T-helper 22 cell (primary cell): ENCODE measurements around the gene PIGM.

Source experiments
- DNase-seq: peaks from one replicate; pipeline ENCODE4 v3.0.0-alpha.2; 2020; ENCODE audit warnings: low read depth

The PIGM gene

GRCh38 chr1:160022330-160023310, 9.2 kb downstream of the PIGM start:
- no peak for DNase-seq

- no peak for DNase-seq
Observed at GRCh38 chr1:160021376-160022074, 10.3 kb downstream of the PIGM start.

- no peak for DNase-seq
Observed at GRCh38 chr1:160020196-160020595, 11.6 kb downstream of the PIGM start.

- DNase-seq = no peak
Observed at GRCh38 chr1:160018900-160019299, 12.9 kb downstream of the PIGM start.

- no peak for DNase-seq
Observed at GRCh38 chr1:160018347-160018746, 13.4 kb downstream of the PIGM start.

DNA sequence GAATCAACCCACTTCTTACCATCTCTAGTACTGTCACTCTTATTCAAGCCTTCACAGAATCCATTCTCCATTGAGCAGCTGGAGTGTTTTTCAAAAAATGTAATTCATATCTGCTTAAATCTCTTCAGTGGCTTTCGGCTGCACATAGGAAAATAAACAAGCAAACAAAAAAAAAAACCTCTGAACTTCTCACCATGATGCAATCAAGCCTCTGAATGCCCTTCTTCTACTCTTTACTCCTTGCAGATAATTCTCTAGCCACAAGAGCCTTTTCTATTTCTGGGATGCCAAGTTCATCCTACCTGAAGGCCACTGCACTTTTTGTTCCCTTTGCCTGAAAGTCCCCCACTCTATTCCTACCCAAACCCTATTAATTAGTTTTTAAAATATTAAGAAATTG, 14.2 kb downstream of the PIGM start:
- DNase-seq = no peak

DNA sequence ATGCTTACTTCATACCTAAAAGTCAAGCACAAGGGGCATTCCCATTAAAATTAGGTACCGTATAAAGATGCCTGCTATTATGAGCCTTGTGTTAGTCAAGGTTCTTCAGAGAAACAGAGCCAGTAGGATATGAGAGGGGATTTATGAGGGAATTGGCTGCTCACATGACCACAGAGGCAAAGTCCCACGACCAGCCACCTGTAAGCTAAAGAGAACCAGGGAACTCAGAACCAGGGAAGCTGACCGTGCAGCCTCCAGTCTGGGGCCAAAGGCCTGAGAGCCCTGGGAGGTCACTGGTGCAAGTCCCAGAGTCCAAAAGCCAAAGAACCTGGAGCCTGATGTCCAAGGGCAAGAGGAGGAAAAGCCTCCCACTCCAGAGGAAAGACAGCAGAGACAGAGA, 20.0 kb downstream of the PIGM start:
- no peak for DNase-seq

DNA sequence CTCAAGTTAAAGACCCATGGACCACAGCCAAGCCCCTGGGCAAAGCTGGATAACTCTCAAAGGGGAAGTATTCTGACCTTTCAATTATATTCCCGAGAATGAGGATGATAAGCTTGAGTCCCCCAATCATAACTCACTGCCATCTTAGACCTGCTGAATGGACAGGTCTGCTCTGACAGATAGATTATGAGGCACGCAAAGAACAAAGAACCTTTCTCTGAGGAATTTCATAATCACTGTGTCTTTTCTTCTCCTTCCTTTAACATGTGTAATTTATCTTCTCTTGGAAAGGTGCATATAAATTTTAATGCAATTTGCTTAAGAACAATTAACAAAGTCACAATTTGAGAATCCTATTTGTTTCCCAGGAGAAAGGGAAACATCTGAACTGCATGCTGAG, 22.0 kb downstream of the PIGM start:
- DNase-seq = no peak

- DNase-seq = no peak
Observed at GRCh38 chr1:160009081-160009480, 22.7 kb downstream of the PIGM start.

DNA sequence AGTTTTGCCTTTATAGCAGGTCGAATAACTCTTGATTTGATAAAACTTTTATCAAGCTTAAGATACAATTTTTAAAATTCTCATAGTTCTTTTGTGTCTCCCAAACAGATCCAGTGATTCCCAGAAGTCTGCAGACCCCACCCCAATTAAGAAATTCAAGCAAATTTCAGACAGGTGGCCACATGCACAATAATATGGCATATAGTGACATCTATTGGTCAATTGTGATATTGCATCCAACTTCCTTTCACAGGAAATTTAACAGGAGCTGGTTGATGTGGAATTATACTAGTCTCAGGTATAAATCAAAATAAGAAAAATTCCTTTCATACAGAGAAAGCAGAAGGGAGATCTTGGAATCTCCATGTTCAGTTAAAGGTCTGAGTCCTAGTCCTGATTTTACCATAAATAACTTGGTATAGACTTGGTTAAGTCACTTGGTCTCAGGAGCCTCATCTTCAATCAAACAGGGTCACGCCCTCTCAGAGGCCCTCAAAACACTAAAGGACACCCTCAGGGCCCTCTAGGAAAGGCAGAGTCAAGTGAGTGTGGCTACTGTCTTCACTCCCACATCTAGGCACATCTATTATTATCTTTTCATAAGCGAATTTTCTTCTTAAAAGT, 24.1 kb downstream of the PIGM start:
- DNase-seq = no peak

DNA sequence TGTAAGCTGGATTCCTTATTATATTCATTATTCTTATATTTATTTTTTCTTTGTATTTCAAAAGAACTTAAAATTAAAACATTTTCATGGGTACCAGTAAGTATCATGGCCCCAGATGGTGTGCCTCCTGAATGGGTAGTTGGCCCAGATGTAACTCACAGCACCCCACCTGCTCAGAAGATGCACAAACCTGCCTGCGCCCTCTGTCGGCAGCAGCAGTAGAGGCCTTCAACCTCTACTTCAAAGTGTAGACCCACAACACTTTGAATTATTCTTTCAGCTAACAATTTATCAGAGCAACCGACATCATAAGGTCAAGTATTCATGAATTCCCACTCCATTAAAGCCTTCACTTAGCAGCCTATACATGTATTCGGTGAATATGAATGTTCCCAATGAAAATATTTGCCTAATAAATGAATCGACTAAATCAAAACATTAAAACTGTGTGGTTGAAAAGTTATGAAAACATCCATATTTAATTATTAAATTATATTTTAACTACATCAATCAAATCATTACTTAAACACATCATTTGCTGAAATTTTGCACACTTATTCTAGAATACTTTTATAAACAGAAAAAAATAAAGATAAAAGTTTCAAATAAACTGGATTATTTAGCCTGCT, 25.4 kb downstream of the PIGM start:
- peak; percentile 44 for DNase-seq

- DNase-seq = no peak
Observed at GRCh38 chr1:160005070-160005469, 26.7 kb downstream of the PIGM start.

GRCh38 chr1:160004425-160004824, 27.4 kb downstream of the PIGM start:
- no peak for DNase-seq

- no peak for DNase-seq
Observed at GRCh38 chr1:160004001-160004400, 27.8 kb downstream of the PIGM start.

GRCh38 chr1:160001440-160001839, 30.4 kb downstream of the PIGM start:
- DNase-seq = no peak

DNA sequence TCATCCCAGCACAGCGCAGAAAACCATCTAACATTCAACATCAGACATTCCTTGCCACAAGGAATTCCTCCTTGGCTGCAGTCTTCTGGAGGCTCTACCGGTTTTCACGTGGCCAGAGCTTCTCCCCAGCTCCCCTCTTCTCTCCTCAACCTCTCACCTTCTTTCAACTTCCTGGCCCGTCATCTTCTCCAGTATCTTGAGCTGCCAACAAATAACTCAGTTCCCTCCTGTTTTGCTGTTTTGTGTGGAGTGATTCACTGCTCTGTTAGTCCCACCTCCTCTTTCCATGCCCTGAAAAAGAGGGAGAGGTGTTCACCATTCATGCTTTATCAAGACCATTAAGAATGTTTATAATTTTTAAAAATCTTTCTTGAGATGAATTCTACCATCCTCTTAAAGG, 32.6 kb downstream of the PIGM start:
- no peak for DNase-seq

DNA sequence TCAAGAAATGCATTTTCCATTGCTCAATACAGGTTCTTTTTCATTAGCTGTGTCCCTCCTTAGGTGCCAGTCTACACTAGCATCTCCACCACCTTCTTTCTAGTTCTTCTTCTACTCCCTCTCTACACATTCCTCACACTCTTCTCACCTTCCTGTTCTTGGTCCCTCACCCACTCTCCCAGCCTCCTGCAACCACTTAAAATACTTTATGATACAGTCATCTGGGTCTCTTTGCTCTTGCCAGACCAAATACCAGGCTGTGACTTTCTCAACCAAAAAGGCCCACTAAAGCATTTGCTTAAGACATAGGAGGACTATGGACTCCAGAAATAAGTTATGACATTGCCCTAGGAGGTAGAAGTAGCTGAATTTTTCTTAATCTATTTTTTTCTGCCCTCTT, 35.1 kb downstream of the PIGM start:
- no peak for DNase-seq

GRCh38 chr1:159994896-159995295, 36.9 kb downstream of the PIGM start:
- no peak for DNase-seq

GRCh38 chr1:159993911-159994310, 37.9 kb downstream of the PIGM start:
- DNase-seq = no peak

DNA sequence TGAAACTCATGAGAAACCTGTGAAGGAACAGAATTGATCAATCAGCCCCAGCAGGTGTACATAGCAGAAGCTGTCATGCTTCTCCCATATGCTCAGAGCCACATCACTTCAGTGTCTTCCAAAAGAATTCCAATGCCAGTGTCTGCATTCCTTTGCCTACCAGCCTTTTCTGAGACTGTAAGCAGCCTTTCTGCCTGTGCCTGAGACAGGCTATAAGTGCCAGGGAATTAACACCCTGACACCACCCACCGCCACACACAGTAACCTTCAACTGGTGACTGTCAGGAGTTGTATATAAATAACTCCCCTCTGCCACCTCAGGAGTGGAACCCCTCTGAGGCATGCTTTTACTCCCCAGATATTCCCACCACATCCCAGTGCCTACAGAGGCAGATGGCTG, 39.6 kb downstream of the PIGM start:
- DNase-seq = no peak

DNA sequence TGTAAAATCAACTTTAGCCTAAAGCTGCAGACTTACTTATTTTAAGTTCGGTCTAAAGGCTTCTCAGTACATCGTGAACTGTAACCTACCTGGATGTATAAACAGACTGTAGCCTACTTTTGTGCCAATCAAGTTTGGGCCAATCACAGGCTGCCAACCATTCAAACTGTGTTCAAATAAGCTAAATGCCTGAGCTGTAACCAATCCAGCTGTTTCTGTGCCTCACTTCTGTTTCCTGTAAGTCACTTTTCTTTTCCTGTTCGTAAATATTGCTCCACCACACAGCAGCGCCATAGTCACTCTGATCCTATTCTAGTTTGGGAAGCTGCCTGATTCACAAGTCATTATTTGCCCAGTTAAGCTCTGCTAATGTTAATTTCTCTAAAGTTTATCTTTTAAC, 40.3 kb downstream of the PIGM start:
- DNase-seq = no peak

GRCh38 chr1:159990005-159990404, 41.8 kb downstream of the PIGM start:
- DNase-seq = no peak
